Activated naive CD8-positive, alpha-beta T cell (primary cell): ENCODE measurements around the gene MCM3AP.

Source experiments
- H3K27ac Mint-ChIP-seq: one replicate; pipeline ENCODE4 v1.8.0; 2021; ENCODE audit warnings: mixed read lengths
- H3K27me3 Mint-ChIP-seq: one replicate; pipeline ENCODE4 v1.8.0; 2021; ENCODE audit warnings: mixed read lengths
- H3K36me3 Mint-ChIP-seq: one replicate; pipeline ENCODE4 v1.8.0; 2021; ENCODE audit warnings: mixed read lengths
- H3K4me1 Mint-ChIP-seq: one replicate; pipeline ENCODE4 v1.8.0; 2021; ENCODE audit warnings: low read depth, mixed read lengths
- H3K4me3 Mint-ChIP-seq: one replicate; pipeline ENCODE4 v1.8.0; 2021; ENCODE audit warnings: mild to moderate bottlenecking, mixed read lengths
- H3K9me3 Mint-ChIP-seq: one replicate; pipeline ENCODE4 v1.8.0; 2021; ENCODE audit warnings: low read depth, mixed read lengths

The MCM3AP gene

GRCh38 chr21:46266946-46267345, 18.5 kb downstream of the MCM3AP start:
- no peaks in the 10 kb centered on the region for H3K4me1 Mint-ChIP-seq
- no peaks in the 10 kb centered on the region for H3K27me3 Mint-ChIP-seq
- H3K27ac Mint-ChIP-seq = no peak overlapping the region
- no peaks in the 10 kb centered on the region for H3K9me3 Mint-ChIP-seq
- H3K4me3 Mint-ChIP-seq = no peak overlapping the region
- H3K36me3 Mint-ChIP-seq = peaks cover 2% of the 10 kb centered on the region

GRCh38 chr21:46265736-46266525, 19.5 kb downstream of the MCM3AP start:
- no peaks in the 10 kb centered on the region for H3K9me3 Mint-ChIP-seq
- no peaks in the 10 kb centered on the region for H3K27me3 Mint-ChIP-seq
- no peak overlapping the region for H3K4me3 Mint-ChIP-seq
- H3K36me3 Mint-ChIP-seq = peaks cover 5% of the 10 kb centered on the region
- no peaks in the 10 kb centered on the region for H3K4me1 Mint-ChIP-seq
- H3K27ac Mint-ChIP-seq = no peak overlapping the region

- H3K27me3 Mint-ChIP-seq = no peaks in the 10 kb centered on the region
- peaks cover 6% of the 10 kb centered on the region for H3K36me3 Mint-ChIP-seq
- H3K4me3 Mint-ChIP-seq = no peak overlapping the region
- no peaks in the 10 kb centered on the region for H3K9me3 Mint-ChIP-seq
- no peaks in the 10 kb centered on the region for H3K4me1 Mint-ChIP-seq
- no peak overlapping the region for H3K27ac Mint-ChIP-seq
Observed at GRCh38 chr21:46264690-46265144, 20.7 kb downstream of the MCM3AP start.

GRCh38 chr21:46264046-46264689, 21.2 kb downstream of the MCM3AP start:
- H3K4me1 Mint-ChIP-seq = no peaks in the 10 kb centered on the region
- no peak overlapping the region for H3K4me3 Mint-ChIP-seq
- no peaks in the 10 kb centered on the region for H3K27me3 Mint-ChIP-seq
- no peak overlapping the region for H3K27ac Mint-ChIP-seq
- no peaks in the 10 kb centered on the region for H3K9me3 Mint-ChIP-seq
- peaks cover 6% of the 10 kb centered on the region for H3K36me3 Mint-ChIP-seq

- Mint-ChIP-seq H3K27me3 (no peaks in the 10 kb centered on the region), H3K9me3 (no peaks in the 10 kb centered on the region), H3K4me3 (no peak overlapping the region), H3K4me1 (peaks cover 25% of the 10 kb centered on the region), H3K27ac (no peak overlapping the region), H3K36me3 (peaks cover 21% of the 10 kb centered on the region)
Observed at GRCh38 chr21:46256501-46256994, 28.9 kb downstream of the MCM3AP start.

- H3K36me3 Mint-ChIP-seq = peaks cover 17% of the 10 kb centered on the region
- no peak overlapping the region for H3K27ac Mint-ChIP-seq
- H3K4me1 Mint-ChIP-seq = peaks cover 30% of the 10 kb centered on the region
- no peak overlapping the region for H3K4me3 Mint-ChIP-seq
- H3K27me3 Mint-ChIP-seq = no peaks in the 10 kb centered on the region
- H3K9me3 Mint-ChIP-seq = no peaks in the 10 kb centered on the region
Observed at GRCh38 chr21:46255758-46256337, 29.6 kb downstream of the MCM3AP start.

- Mint-ChIP-seq H3K36me3 (peaks cover 18% of the 10 kb centered on the region), H3K4me1 (peaks cover 37% of the 10 kb centered on the region), H3K27ac (peak overlapping the region; percentile 96), H3K9me3 (no peaks in the 10 kb centered on the region), H3K4me3 (no peak overlapping the region), H3K27me3 (no peaks in the 10 kb centered on the region)
Observed at GRCh38 chr21:46255166-46255565, 30.2 kb downstream of the MCM3AP start.

- no peaks in the 10 kb centered on the region for H3K27me3 Mint-ChIP-seq
- peaks cover 44% of the 10 kb centered on the region for H3K4me1 Mint-ChIP-seq
- H3K36me3 Mint-ChIP-seq = peaks cover 23% of the 10 kb centered on the region
- no peaks in the 10 kb centered on the region for H3K9me3 Mint-ChIP-seq
- peak overlapping the region; percentile 96 for H3K27ac Mint-ChIP-seq
- peak overlapping the region; percentile 53 for H3K4me3 Mint-ChIP-seq
Observed at GRCh38 chr21:46254208-46254975, 31.0 kb downstream of the MCM3AP start.

- H3K4me3 Mint-ChIP-seq = peak overlapping the region; percentile 53
- peaks cover 26% of the 10 kb centered on the region for H3K36me3 Mint-ChIP-seq
- peaks cover 46% of the 10 kb centered on the region for H3K4me1 Mint-ChIP-seq
- no peaks in the 10 kb centered on the region for H3K27me3 Mint-ChIP-seq
- peak overlapping the region; percentile 96 for H3K27ac Mint-ChIP-seq
- H3K9me3 Mint-ChIP-seq = no peaks in the 10 kb centered on the region
Observed at GRCh38 chr21:46253610-46254124, 31.7 kb downstream of the MCM3AP start.

GRCh38 chr21:46252840-46253239, 32.6 kb downstream of the MCM3AP start:
- Mint-ChIP-seq H3K27me3 (no peaks in the 10 kb centered on the region), H3K4me3 (no peak overlapping the region), H3K27ac (peak overlapping the region; percentile 96), H3K36me3 (peaks cover 26% of the 10 kb centered on the region), H3K9me3 (no peaks in the 10 kb centered on the region), H3K4me1 (peaks cover 47% of the 10 kb centered on the region)

- peak overlapping the region; percentile 78 for H3K27ac Mint-ChIP-seq
- H3K4me1 Mint-ChIP-seq = peaks cover 47% of the 10 kb centered on the region
Observed at GRCh38 chr21:46250146-46250725, 35.2 kb downstream of the MCM3AP start.

GRCh38 chr21:46248827-46249226, 36.6 kb downstream of the MCM3AP start:
- Mint-ChIP-seq H3K27me3 (no peaks in the 10 kb centered on the region), H3K36me3 (peaks cover 27% of the 10 kb centered on the region), H3K4me1 (peaks cover 33% of the 10 kb centered on the region), H3K9me3 (no peaks in the 10 kb centered on the region), H3K27ac (peak overlapping the region; percentile 30), H3K4me3 (no peak overlapping the region)

More at GRCh38 chr21:46250146-46250725, 35.2 kb downstream of the MCM3AP start:
- no peaks in the 10 kb centered on the region for H3K9me3 Mint-ChIP-seq
- no peaks in the 10 kb centered on the region for H3K27me3 Mint-ChIP-seq
- H3K4me3 Mint-ChIP-seq = no peak overlapping the region
- H3K36me3 Mint-ChIP-seq = peaks cover 37% of the 10 kb centered on the region

GRCh38 chr21:46248422-46248782, 37.0 kb downstream of the MCM3AP start:
- Mint-ChIP-seq H3K27ac (no peak overlapping the region), H3K27me3 (no peaks in the 10 kb centered on the region), H3K9me3 (no peaks in the 10 kb centered on the region), H3K4me3 (no peak overlapping the region), H3K36me3 (peaks cover 23% of the 10 kb centered on the region), H3K4me1 (peaks cover 29% of the 10 kb centered on the region)

- Mint-ChIP-seq H3K36me3 (peaks cover 20% of the 10 kb centered on the region), H3K4me3 (no peak overlapping the region), H3K27me3 (no peaks in the 10 kb centered on the region), H3K4me1 (peaks cover 26% of the 10 kb centered on the region), H3K27ac (no peak overlapping the region), H3K9me3 (no peaks in the 10 kb centered on the region)
Observed at GRCh38 chr21:46247699-46248421, 37.6 kb downstream of the MCM3AP start.
